NCI-H2227 treated with DMSO at 0.1 percent for 48 hours (cell line): ENCODE measurements around the gene HOXD4.

ENCODE experiments used
- DNase-seq: peaks from one replicate; lab custom pipeline; 2025; lab: John Stamatoyannopoulos, UW

Gene HOXD4

GRCh38 chr2:176187899-176188773, 36.8 kb downstream of the HOXD4 start, which contains the start of gene HOXD1:
HOXD1 (plus strand) TSS chr2:176188668; CDS start chr2:176188802, 134 bp downstream.
- no peak for DNase-seq

- no peak for DNase-seq
These were observed 37.7 kb downstream of the HOXD4 start for GRCh38 chr2:176188774-176189680.

- no peak for DNase-seq
These were observed 38.6 kb downstream of the HOXD4 start for GRCh38 chr2:176189681-176190641.

DNA sequence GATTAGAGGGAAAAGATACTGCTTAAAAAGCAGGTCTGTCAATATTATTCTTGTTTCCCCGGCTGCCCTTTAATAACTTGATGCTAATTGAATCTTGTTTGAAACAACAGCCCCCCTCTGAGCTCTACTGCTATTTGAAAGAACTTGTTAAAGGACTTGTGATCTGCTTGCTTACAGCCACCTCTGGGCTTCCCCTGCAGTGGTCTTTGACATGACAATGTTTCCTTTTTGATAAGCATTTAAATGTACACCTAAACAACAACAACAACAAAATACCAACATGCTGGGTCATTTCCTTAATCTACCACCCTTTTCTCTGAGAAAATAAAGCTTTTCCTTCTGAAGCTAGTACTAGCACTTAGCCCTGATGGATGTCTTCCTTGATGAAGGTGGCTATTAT, 41.0 kb downstream of the HOXD4 start:
- DNase-seq: no peak

- DNase-seq: no peak
These were observed 41.7 kb downstream of the HOXD4 start for GRCh38 chr2:176193048-176193447.

GRCh38 chr2:176199902-176200301, 48.6 kb downstream of the HOXD4 start:
- DNase-seq: no peak

- DNase-seq: no peak
These were observed 49.6 kb downstream of the HOXD4 start for GRCh38 chr2:176200971-176201370.

- DNase-seq: no peak
These were observed 51.1 kb downstream of the HOXD4 start for GRCh38 chr2:176202491-176202890.
